ENCODE results near the gene MBL2.

Gene MBL2

DNA sequence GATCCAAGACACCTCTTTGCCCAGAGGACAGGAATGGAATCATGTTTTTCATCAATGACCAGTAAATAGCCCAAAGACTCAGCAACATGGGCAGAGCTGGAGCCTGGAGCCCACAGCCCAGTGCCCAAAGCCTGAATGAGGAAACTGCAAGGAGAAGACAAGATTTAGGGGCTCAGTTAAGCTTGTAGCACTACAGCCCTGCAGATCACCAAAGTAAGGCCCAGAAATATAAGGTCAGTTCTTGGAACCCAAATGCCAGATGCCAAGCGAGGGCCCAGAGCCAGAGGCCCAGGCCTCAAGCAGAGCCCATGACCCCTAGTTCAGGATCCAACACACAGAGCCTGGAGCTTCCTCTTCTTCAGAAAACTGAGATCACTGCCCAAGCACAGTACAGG, 32.4 kb downstream of the MBL2 start:
- no peak for DNase-seq

DNA sequence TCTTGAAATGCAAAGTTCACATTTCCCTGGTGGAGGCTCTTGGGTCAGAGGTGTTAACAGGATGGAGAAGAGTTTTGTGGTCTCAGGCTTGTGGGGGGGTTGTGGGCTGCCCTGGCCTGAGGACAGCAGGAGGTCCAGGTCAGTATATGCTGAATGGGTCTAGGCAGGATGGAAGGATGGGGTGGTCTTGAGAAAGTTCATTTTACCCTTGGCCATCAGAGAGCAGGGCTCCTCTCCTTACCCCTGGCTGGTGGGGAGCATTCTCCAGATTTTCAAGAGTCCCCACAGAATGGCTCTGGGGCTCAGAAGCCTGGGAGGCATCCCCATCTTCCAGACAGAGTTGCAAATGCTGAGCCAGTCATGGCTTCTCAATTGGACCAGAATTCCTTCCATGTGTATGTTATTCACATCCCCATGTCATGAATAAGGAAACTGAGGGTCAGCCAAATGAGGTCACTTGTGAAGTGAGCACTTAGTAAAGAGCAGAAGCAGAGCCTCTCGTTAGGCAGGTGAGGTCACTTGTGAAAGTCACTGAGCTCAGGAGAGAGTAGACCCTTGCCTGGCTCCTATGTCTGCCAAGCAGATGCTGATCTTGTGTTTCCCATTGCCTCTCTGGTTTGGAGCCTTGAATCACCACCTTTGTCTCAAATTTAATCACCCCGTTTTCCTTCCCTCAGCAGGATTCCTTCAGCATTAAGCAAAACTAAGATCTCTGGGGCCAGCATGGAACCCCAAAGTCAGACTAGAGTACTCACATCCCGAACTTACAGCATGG, 33.0 kb downstream of the MBL2 start:
- DNase-seq, result no peak

- DNase-seq, result no peak
Measured at GRCh38 chr10:52738951-52739350, 33.6 kb downstream of the MBL2 start.

DNA sequence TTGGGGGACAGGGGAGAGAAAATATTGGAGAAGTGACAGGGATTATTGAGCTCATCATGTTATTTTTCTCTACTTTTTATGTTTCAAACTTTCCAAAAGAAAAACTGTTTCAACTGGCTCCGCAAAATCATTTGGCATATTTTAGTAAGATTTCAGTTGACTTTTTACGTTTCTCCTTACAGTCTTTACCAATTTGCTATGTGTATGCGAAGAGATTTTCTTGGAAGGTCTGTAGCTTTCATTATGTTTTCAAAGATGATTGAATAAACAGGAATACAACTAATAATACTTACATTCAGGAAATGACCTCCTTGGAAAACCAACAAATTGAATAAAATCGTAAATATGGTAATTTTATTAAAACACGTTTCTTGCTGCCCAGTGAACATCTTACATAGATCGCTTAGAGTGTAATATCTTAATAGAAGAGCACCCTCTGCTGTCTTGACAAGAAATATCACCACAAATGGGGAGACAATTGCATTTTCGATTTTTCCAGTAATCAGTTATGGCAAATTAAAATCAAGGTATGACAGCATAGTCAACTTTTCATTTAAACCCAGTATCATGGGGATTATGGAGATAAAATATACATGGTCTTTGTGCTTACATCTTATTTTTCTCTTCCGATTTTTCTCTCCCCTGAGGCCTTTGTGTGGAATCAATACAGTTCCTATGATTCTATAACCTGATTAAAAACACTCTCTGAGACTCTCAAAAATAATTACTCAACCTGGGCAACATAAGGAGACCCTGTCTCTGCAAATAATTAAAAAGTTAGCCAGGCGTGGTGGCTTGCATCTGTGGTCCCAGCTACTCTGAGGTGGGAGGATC, 43.1 kb downstream of the MBL2 start:
- no peak for DNase-seq

GRCh38 chr10:52720018-52720417, 52.6 kb downstream of the MBL2 start:
- no peak for DNase-seq
